SK-N-SH (cell line): Measurements from ENCODE around the gene ITGBL1. TPM values are rescaled to one million over a fixed set of nuclear protein-coding genes. Genes with fewer than 3 reads are reported as not detected.

ENCODE experiments used
- CTCF ChIA-PET: fragments of 300-600, 350-600 bp; formaldehyde crosslinking; extraction: SDS; loops from one replicate; lab custom pipeline; 2021; lab: Yijun Ruan, JAX
- POLR2A ChIA-PET: fragments of 350-600 bp; sonication (Branson Sonifier 250); formaldehyde crosslinking; extraction: SDS; loops from one replicate; lab custom pipeline; 2020; ENCODE audit warnings: antibody characterized with exemption, inconsistent platforms; lab: Yijun Ruan, JAX
- DNase-seq: peaks from one replicate; pipeline ENCODE4 v3.0.0; 2012
- H2AFZ ChIP-seq: fragments of 200-600 bp; sonication (generic); 2 replicates; pipeline ENCODE4 v1.8.1; 2016; ENCODE audit warnings: antibody characterized with exemption, mild to moderate bottlenecking, low read depth
- H3F3A ChIP-seq: fragments of 200-600 bp; sonication (generic); replicated peaks from 2 replicates; pipeline ENCODE3; 2016; ENCODE audit warnings: antibody characterized with exemption, mild to moderate bottlenecking; ENCODE audit not compliant: insufficient read depth
- H3K27ac ChIP-seq, 2 experiments: fragments of 200-500 bp in 1 of 2; fragments of 200-600 bp in 1 of 2; sonication (Bioruptor generic) in 1 of 2; sonication (generic), shearing (Covaris generic) in 1 of 2; 2 replicates each; pipeline versions ENCODE4 v1.5.1 to v1.6.1; 2014 to 2016; ENCODE audit warnings: low read depth in 2 of 2, inconsistent platforms in 1 of 2, low read length in 1 of 2, mild to moderate bottlenecking in 1 of 2, mixed read lengths in 1 of 2
- H3K27me3 ChIP-seq: fragments of 200-600 bp; sonication (generic), shearing (Covaris generic); 2 replicates; pipeline ENCODE4 v1.6.1; 2016; ENCODE audit warnings: mixed run types; ENCODE audit not compliant: insufficient read depth
- H3K36me3 ChIP-seq, 2 experiments: fragments of 200-500 bp in 1 of 2; fragments of 200-600 bp in 1 of 2; sonication (Bioruptor generic) in 1 of 2; sonication (generic) in 1 of 2; replicated peaks in 1 of 2; 2 replicates each; pipeline versions ENCODE3 to v1.5.1; 2014 to 2016; ENCODE audit warnings: low read length in 1 of 2, mild to moderate bottlenecking in 1 of 2; ENCODE audit not compliant: insufficient read depth in 2 of 2, control insufficient read depth in 1 of 2
- H3K4me1 ChIP-seq, 2 experiments: fragments of 200-500 bp in 1 of 2; fragments of 200-600 bp in 1 of 2; sonication (Bioruptor generic) in 1 of 2; sonication (generic), shearing (Covaris generic) in 1 of 2; 2 replicates each; pipeline versions ENCODE4 v1.5.1 to v1.6.1; 2014 to 2016; ENCODE audit warnings: low read depth in 1 of 2, low read length in 1 of 2, mixed run types in 1 of 2; ENCODE audit not compliant: insufficient read depth in 2 of 2, control insufficient read depth in 1 of 2
- H3K4me2 ChIP-seq: fragments of 200-600 bp; sonication (generic), shearing (Covaris generic); 2 replicates; pipeline ENCODE4 v1.6.1; 2017; ENCODE audit warnings: mixed run types
- H3K4me3 ChIP-seq, 2 experiments: fragments of 200-500 bp in 1 of 2; fragments of 200-600 bp in 1 of 2; sonication (Bioruptor generic) in 1 of 2; sonication (generic), shearing (Covaris generic) in 1 of 2; 2 replicates each; pipeline versions ENCODE4 v1.5.1 to v1.8.1; 2014 to 2016; ENCODE audit warnings: low read depth in 2 of 2, inconsistent platforms in 1 of 2, low read length in 1 of 2, mild to moderate bottlenecking in 1 of 2, mixed read lengths in 1 of 2, moderate library complexity in 1 of 2
- H3K79me2 ChIP-seq: fragments of 200-600 bp; sonication (generic); 2 replicates; pipeline ENCODE4 v1.8.1; 2017; ENCODE audit warnings: mild to moderate bottlenecking; ENCODE audit not compliant: insufficient read depth
- H3K9ac ChIP-seq: fragments of 200-600 bp; sonication (generic); 2 replicates; pipeline ENCODE4 v1.6.1; 2017; ENCODE audit warnings: mixed run types
- H3K9me2 ChIP-seq: fragments of 200-600 bp; sonication (generic); 2 replicates; pipeline ENCODE4 v1.6.1; 2017; ENCODE audit warnings: mixed run types
- H3K9me3 ChIP-seq: fragments of 200-600 bp; sonication (generic); 2 replicates; pipeline ENCODE4 v1.6.1; 2017; ENCODE audit warnings: mixed run types, mild to moderate bottlenecking, moderate library complexity
- H4K20me1 ChIP-seq: fragments of 200-600 bp; sonication (generic); 2 replicates; pipeline ENCODE4 v1.6.1; 2017; ENCODE audit warnings: mild to moderate bottlenecking, mixed run types; ENCODE audit not compliant: insufficient read depth
- CHD2 ChIP-seq: fragments of 150-350 bp; IDR thresholded peaks from 2 replicates; pipeline ENCODE4 v1.6.1; 2018; ENCODE audit warnings: low read length; ENCODE audit not compliant: partially characterized antibody
- ELF1 ChIP-seq: IDR thresholded peaks from 2 replicates; pipeline ENCODE4 v1.4.0; 2012
- FOXJ3 ChIP-seq: sonication (generic); formaldehyde crosslinking; IDR thresholded peaks from 2 replicates; pipeline ENCODE4 v1.5.1; 2020; ENCODE audit warnings: mild to moderate bottlenecking, missing genetic modification reagents
- FOXM1 ChIP-seq: IDR thresholded peaks from 2 replicates; pipeline ENCODE4 v1.4.0; 2012; ENCODE audit warnings: low read depth, mild to moderate bottlenecking
- GABPA ChIP-seq: IDR thresholded peaks from 2 replicates; pipeline ENCODE4 v1.4.0; 2012; ENCODE audit warnings: low read depth, mild to moderate bottlenecking
- GATA2 ChIP-seq: sonication (generic); formaldehyde crosslinking; IDR thresholded peaks from 2 replicates; pipeline ENCODE4 v1.5.0; 2020; ENCODE audit warnings: mild to moderate bottlenecking, missing genetic modification reagents
- JUND ChIP-seq: IDR thresholded peaks from 2 replicates; pipeline ENCODE4 v1.4.0; 2012
- MEF2A ChIP-seq: IDR thresholded peaks from 2 replicates; pipeline ENCODE4 v1.4.0; 2012; ENCODE audit warnings: low read depth, borderline replicate concordance
- MXI1 ChIP-seq: IDR thresholded peaks from 2 replicates; pipeline ENCODE4 v1.6.1; 2012; ENCODE audit warnings: mild to moderate bottlenecking, low read depth, low read length, improper control_type of control experiment
- NFIC ChIP-seq: IDR thresholded peaks from 2 replicates; pipeline ENCODE4 v1.4.0; 2012; ENCODE audit warnings: borderline replicate concordance
- NRF1 ChIP-seq: IDR thresholded peaks from 2 replicates; pipeline ENCODE4 v1.6.1; 2012; ENCODE audit warnings: low read depth, mild to moderate bottlenecking, low read length
- PBX3 ChIP-seq: IDR thresholded peaks from 2 replicates; pipeline ENCODE4; 2012
- RAD21 ChIP-seq: IDR thresholded peaks from 2 replicates; pipeline ENCODE4 v1.6.1; 2012; ENCODE audit warnings: mild to moderate bottlenecking, low read length
- RXRA ChIP-seq: IDR thresholded peaks from 2 replicates; pipeline ENCODE4 v1.4.0; 2012; ENCODE audit warnings: low read depth, mild to moderate bottlenecking, borderline replicate concordance
- SIN3A ChIP-seq: IDR thresholded peaks from 2 replicates; pipeline ENCODE4 v1.6.1; 2012; ENCODE audit warnings: low read depth, mild to moderate bottlenecking, low read length, moderate library complexity, borderline replicate concordance
- SMC3 ChIP-seq: IDR thresholded peaks from 2 replicates; pipeline ENCODE4 v1.6.1; 2012; ENCODE audit warnings: low read depth, low read length, improper control_type of control experiment
- TAF1 ChIP-seq: IDR thresholded peaks from 2 replicates; pipeline ENCODE4 v1.6.1; 2012; ENCODE audit warnings: low read depth, mild to moderate bottlenecking, low read length, moderate library complexity, borderline replicate concordance
- TCF12 ChIP-seq: IDR thresholded peaks from 2 replicates; pipeline ENCODE4 v1.4.0; 2012
- TEAD4 ChIP-seq: IDR thresholded peaks from 2 replicates; pipeline ENCODE4 v1.4.0; 2012; ENCODE audit warnings: mild to moderate bottlenecking, borderline replicate concordance; ENCODE audit not compliant: insufficient read depth
- USF2 ChIP-seq: fragments of 150-350 bp; IDR thresholded peaks from 2 replicates; pipeline ENCODE4 v1.6.1; 2017; ENCODE audit warnings: antibody characterized with exemption, low read length, low read depth, borderline replicate concordance
- WGBS: methylation state at CpG from one replicate; pipeline ENCODE4 v1.1.6; 2017; ENCODE audit warnings: low lambda C conversion rate; 5-methylcytosine and 5-hydroxymethylcytosine counted together
- polyA plus RNA-seq, 3 experiments: library from polyadenylated mRNA; depleted of rRNA; stranded (reverse); fragments of >200 nt; gene quantifications; 2 replicates each; pipeline ENCODE4 v1.2.3, GENCODE V29; 2012
- TF ChIP-seq, protein P1 (sequence below): fragments of 150-350 bp; IDR thresholded peaks from 2 replicates; pipeline ENCODE4 v1.6.1; 2016; ENCODE audit warnings: mild to moderate bottlenecking, low read depth, low read length
- TF ChIP-seq, protein P2 (sequence below): IDR thresholded peaks from 2 replicates; pipeline ENCODE4 v1.4.0; 2012; ENCODE audit warnings: low read depth

ITGBL1 gene
- polyA plus RNA-seq, 1 of the 3 experiments (the other 2 are of a cell fraction) = 78.7 TPM

DNA sequence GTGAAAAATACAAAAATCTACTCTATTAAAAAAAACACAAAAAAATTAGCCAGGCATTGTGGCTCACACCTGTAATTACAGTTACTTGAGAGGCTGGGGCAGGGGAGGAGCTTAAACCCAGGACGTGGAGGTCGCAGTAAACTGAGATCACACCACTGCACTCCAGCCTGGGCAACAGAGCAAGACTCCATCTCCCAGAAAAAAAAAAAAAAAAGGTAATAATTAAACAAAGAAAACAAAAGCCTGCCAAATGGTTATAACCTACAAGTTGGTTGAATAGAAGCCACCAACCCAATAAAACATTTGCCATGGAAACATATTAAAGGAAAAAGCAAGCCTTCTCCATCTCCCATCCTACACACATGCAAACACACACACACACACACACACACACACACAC is 255.2 kb downstream of the ITGBL1 start:
- CTCF ChIA-PET = interaction anchor here (1.4 kb wide), 1 partner anchor 193 kb away, joined by 4 read pairs; no protein-coding TSS in a partner anchor
- no peak for DNase-seq
- POLR2A ChIA-PET = no interaction called here

DNA sequence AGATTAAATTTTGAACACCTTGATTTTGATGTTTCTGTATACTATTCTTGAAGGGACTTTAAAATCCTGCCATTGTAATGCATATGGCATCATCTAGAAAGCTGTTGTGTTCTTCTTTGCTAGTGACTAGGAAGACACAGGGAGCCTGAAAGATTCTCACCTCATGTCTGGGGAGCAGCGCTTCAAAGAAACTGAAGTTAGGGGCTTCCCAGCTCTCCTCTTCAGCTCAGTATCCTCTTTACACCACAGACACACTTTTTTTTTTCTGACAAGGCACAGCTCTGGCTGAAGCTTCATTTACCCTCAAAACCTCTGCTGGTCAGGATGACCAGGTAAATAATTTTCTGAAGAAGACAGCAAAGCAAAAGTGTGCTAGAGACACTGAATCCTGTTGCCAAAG is 255.6 kb downstream of the ITGBL1 start:
- TF ChIP-seq JUND = no peak
- no peak for TF ChIP-seq MXI1
- TF ChIP-seq GATA2 (CRISPR knock-in tag) = no peak
- no peak for TF ChIP-seq RXRA
- no peak for TF ChIP-seq NFIC
- no peak for TF ChIP-seq TCF12
- no peak for TF ChIP-seq ELF1
- no peak for TF ChIP-seq SIN3A
- TF ChIP-seq, protein P1, sequence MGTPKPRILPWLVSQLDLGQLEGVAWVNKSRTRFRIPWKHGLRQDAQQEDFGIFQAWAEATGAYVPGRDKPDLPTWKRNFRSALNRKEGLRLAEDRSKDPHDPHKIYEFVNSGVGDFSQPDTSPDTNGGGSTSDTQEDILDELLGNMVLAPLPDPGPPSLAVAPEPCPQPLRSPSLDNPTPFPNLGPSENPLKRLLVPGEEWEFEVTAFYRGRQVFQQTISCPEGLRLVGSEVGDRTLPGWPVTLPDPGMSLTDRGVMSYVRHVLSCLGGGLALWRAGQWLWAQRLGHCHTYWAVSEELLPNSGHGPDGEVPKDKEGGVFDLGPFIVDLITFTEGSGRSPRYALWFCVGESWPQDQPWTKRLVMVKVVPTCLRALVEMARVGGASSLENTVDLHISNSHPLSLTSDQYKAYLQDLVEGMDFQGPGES = no peak
- TF ChIP-seq PBX3 = no peak
- no peak for TF ChIP-seq RAD21
- TF ChIP-seq MEF2A = no peak
- TF ChIP-seq SMC3 = no peak
- TF ChIP-seq, protein P2, sequence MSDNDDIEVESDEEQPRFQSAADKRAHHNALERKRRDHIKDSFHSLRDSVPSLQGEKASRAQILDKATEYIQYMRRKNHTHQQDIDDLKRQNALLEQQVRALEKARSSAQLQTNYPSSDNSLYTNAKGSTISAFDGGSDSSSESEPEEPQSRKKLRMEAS = no peak
- TF ChIP-seq GABPA = no peak
- TF ChIP-seq FOXM1 = no peak
- no peak for TF ChIP-seq TEAD4
- H3K36me3 ChIP-seq = peaks cover 21 to 62% of the 10 kb centered on the region in 2 experiments
- no peaks in the 10 kb centered on the region for H3K27me3 ChIP-seq
- H3K27ac ChIP-seq = no peak overlapping the region
- H2AFZ ChIP-seq = no peak overlapping the region
- no peaks in the 10 kb centered on the region for H3K79me2 ChIP-seq
- H4K20me1 ChIP-seq = no peaks in the 10 kb centered on the region
- ChIA-PET POLR2A (no interaction called here), CTCF (interaction anchor here (1.4 kb wide), 1 partner anchor 194 kb away, joined by 4 read pairs; no protein-coding TSS in a partner anchor)
- H3K4me3 ChIP-seq = no peak overlapping the region
- peaks cover 0 to 3% of the 10 kb centered on the region in 2 experiments; a peak in 1 of 4 replicates for H3K4me1 ChIP-seq
- H3K4me2 ChIP-seq = no peak overlapping the region
- H3K9ac ChIP-seq = no peak overlapping the region
- DNase-seq = no peak
- WGBS = 94% methylated on average over 1 of the region's 1 CpG
- H3F3A ChIP-seq = no peaks in the 10 kb centered on the region
- no peaks in the 10 kb centered on the region for H3K9me2 ChIP-seq
- H3K9me3 ChIP-seq = no peaks in the 10 kb centered on the region

More for the DNA sequence above, 255.2 kb downstream of the ITGBL1 start:
- H3K27ac ChIP-seq = no peak overlapping the region
- TF ChIP-seq NRF1 (no peak), FOXM1 (no peak), TAF1 (no peak), USF2 (no peak), FOXJ3 (CRISPR knock-in tag) (no peak), CHD2 (no peak), RXRA (no peak), PBX3 (no peak), RAD21 (no peak)
- TF ChIP-seq, all 33 proteins: peak for 0
- Histone ChIP-seq H3K9me2 (no peaks in the 10 kb centered on the region), H3K27me3 (no peaks in the 10 kb centered on the region), H3K4me1 (peaks cover 0 to 3% of the 10 kb centered on the region in 2 experiments; a peak in 1 of 4 replicates), H4K20me1 (no peaks in the 10 kb centered on the region), H3K9ac (no peak overlapping the region), H3F3A (no peaks in the 10 kb centered on the region), H3K4me3 (no peak overlapping the region), H3K79me2 (no peaks in the 10 kb centered on the region), H3K36me3 (peaks cover 21 to 62% of the 10 kb centered on the region in 2 experiments), H3K4me2 (no peak overlapping the region), H3K9me3 (no peaks in the 10 kb centered on the region), H2AFZ (no peak overlapping the region)
- WGBS = 96% methylated on average over 2 of the region's 2 CpGs
